Pulmonary artery endothelial cell (primary cell): ENCODE data around the gene SLC35E2B. TPM values are rescaled to one million over a fixed set of nuclear protein-coding genes. Genes with fewer than 3 reads are reported as not detected.
"Not testable (repeated sequence)": the region's sequence is repeated elsewhere in the genome, so short reads cannot be mapped to it uniquely, and the experiment has no call there.

Experiments used
- DNase-seq: peaks from one replicate; pipeline ENCODE4 v3.0.0-alpha.2; 2011; ENCODE audit warnings: low read depth, low spot score
- total RNA-seq: library from RNA; depleted of rRNA; stranded (reverse); fragments of >200 nt; gene quantifications from 2 replicates; pipeline ENCODE4 v1.2.3, GENCODE V29; 2014

SLC35E2B gene
- total RNA-seq, 1 donor from 2014 or later: 20.6 TPM

DNA sequence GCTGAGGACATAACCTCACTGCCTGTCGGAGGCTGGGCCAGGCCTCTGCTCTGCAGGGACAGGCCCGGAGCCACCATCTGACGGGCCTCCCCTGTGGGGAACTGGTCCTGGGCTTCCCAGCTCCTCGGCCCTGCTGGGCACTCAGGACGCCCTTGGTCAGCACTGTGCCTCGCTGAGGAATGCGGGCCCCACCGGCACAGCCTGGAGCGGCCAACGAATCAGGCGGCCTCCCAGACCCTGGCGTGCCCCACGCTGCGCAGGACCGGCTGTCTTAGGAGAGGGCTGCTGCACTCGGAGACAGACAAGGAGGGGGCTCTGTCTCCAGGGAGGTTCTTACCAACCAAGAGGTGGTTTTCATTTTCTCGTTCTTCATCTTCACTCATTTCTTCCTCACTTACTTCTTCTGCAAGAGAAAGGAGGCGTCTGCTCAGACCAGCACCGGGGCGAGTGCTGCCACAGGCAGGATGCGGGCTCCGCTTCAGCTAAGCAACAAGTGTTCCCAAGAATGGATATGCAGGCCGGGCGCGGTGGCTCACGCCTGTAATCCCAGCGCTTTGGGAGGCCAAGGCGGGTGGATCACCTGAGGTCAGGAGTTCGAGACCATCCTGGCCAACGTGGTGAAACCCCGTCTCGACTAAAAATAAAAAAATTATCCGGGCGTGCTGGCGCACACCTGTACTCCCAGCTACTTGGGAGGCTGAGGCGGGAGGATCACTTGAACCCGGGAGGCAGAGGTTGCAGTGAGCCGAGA, 51.7 kb downstream of the SLC35E2B start:
- DNase-seq: not testable (repeated sequence)

DNA sequence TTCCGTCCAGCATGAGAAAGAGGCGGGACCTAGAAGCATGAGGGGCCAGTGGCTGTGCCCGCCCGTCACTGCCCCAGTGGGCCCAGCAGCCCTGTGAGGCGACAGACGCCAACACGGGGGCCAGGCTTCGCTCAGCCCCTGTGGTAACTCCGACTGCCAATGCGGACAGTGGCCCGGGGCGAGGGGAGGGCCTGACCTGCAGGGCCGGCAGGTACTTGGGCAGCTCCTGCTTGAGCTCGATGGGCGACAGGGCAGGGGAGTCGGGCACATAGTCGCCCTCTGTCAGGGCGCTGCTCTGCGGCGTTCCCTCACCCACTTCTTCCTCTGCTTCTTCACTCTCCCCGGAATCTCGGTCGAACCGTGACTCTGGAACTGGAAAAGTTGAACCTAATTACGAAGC, 52.5 kb downstream of the SLC35E2B start:
- not testable (repeated sequence) for DNase-seq

DNA sequence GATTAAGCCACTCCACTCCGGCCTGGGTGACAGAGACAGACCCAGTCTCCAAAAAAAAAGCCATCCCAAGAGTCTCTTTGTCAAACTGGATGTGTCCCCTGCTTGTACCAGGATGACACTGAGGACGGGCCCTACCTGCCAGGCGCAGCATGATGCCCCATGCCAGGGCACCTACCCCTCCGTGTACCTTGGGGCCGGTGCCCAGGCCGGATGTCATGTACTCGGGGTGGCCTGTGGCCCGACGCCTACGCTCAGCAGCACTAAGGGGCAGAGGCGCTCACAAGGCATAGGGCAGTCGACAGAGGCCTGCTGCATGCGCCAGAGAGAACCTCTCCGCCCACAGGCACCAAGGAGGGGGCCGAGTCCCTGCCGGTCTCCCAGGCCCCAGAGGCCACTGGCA, 53.2 kb downstream of the SLC35E2B start:
- not testable (repeated sequence) for DNase-seq

DNA sequence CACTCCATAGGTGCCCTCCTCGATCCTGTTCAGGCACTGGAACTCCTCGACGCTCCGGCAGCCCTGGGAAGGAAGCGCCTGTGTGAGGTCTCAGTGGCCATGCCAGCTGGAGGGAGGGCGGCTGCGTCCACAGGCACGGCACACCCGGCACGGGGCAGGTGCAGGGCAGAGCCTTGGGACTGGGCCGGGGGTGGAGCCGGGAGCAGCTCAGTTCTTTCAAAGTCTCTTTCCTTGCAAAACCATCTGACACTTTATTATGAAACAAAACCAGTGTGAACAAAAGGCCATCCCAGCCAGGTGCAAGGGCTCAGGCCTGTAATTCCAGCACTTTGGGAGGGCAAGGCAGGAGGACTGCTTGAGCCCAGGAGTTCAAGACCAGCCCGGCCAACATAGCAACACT, 54.1 kb downstream of the SLC35E2B start:
- not testable (repeated sequence) for DNase-seq

DNA sequence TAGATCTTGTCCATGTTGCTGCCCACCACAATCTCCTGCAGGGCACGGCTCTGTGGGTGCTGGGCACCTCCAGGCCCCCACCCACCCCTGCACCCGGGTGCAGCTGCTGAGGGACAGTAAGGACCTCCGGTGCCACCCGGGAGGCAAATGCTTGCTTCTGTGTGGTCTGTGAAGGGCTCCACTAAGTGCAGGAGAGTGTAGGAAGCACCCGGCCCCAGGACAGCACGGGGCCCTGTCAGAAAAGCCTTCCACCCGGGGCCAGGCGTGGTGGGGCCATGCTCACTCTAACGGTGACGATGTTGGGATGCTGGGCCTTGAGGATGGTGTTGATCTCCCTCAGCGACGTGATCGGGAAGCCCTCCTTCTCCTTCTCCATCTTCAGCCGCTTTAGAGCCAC, 55.1 kb downstream of the SLC35E2B start:
- DNase-seq: not testable (repeated sequence)

DNA sequence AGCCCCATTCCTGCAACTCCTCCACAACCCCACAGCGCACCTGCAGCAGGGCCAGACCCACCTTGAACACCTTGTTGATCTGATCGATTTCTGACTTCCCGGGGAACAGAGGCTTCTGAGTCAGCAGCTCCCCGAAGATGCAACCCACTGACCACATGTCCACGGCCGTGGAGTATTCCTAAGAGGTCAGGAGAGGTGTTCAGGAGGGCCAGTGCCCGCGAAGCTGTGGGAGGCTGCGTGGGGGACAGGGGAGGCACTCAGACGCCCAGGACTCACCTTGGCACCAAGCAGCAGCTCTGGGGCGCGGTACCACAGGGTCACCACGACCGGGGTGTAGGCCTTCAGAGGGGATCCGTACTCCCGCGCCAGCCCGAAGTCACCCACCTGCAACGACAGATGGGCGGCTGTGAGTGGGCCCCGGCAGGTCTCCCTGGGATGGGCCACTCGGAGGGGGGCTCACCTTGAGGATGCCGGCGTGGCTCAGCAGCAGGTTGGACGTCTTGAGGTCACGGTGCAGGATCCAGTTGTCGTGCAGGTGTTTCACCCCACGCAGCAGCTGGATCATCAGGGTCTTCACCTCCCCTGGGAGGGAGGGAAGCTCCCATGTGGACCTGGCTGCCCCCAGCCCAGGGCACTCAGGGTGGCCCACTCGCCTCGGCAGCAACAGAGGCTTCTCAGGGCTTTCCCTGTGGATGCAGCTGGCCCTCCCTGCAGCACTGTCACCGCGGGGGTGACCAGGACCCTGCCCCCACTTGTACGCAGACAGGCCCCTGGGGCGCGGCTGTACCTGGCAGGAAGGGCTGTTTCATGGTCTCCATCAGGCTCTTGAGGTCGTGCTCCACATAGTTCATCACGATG, 55.7 kb downstream of the SLC35E2B start:
- DNase-seq: not testable (repeated sequence)

DNA sequence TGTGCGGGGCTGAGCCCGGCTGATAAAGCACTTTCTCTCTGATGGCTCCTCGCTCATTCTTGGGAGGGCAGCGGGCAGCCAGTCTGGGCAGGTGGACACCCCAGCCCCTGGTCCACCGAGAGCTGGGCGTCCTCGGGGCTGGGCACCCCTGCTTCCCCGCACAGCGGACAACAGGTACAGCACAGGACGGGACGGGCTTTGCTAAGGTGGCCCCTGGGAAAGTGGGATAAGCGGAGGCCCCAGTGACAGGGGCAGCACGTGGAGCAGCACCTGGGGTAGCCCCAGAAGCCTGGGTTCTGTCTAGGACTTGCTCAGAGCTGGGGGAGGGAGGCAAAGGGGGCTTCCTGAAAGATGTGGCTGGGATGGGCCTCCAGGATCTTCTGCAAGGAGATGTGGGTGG, 58.0 kb downstream of the SLC35E2B start:
- not testable (repeated sequence) for DNase-seq

DNA sequence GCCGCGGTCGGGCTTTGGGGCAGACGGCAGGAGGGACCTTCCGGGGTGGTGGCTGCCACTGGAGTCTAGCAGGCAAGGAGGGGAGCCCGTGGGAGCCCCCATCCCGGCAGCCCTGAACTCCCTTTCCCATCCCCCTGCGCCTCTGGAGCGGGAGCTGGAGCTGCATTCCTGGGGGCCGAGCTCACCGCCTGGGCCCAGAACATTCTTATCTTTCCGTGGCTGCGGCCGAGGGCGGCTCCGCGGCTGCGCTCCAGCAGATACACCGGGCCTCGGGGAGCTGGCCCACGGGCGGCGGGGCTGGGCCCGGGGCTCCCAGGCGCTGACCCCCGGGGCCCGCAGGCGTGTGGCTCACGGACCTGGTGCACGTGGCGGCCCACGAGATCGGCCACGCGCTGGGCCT, 59.2 kb downstream of the SLC35E2B start:
- not testable (repeated sequence) for DNase-seq

DNA sequence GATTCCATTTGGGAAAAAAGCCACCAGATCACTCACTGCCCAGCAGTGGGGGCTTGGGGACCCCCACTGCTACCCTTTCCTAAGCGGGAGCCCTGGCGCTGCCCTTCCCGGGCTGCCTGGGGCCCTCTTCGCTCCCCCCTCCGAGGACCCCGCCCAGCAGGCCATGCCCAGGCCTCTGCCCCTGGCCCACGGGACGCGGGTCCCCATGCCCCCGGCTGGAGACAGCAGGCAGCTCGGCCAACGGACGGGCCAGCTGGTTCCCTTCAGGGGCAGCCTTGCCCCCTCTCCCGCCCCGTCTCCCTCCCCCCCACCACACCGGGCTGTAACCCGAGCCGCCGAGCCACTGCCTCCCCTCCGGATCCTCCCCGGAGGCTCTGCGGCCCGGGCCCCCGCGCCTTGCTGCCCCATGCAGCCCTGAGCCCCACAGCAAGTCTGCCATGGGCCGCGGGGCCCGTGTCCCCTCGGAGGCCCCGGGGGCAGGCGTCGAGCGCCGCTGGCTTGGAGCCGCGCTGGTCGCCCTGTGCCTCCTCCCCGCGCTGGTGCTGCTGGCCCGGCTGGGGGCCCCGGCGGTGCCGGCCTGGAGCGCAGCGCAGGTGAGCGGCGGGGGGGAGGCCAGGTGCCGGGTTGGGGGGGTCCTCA, 60.7 kb downstream of the SLC35E2B start, which contains the start of gene MMP23B:
MMP23B (plus strand) TSS at position 392 of the 639 bp plus-strand sequence; CDS start at position 438, 46 bp downstream.
- no peak for DNase-seq

DNA sequence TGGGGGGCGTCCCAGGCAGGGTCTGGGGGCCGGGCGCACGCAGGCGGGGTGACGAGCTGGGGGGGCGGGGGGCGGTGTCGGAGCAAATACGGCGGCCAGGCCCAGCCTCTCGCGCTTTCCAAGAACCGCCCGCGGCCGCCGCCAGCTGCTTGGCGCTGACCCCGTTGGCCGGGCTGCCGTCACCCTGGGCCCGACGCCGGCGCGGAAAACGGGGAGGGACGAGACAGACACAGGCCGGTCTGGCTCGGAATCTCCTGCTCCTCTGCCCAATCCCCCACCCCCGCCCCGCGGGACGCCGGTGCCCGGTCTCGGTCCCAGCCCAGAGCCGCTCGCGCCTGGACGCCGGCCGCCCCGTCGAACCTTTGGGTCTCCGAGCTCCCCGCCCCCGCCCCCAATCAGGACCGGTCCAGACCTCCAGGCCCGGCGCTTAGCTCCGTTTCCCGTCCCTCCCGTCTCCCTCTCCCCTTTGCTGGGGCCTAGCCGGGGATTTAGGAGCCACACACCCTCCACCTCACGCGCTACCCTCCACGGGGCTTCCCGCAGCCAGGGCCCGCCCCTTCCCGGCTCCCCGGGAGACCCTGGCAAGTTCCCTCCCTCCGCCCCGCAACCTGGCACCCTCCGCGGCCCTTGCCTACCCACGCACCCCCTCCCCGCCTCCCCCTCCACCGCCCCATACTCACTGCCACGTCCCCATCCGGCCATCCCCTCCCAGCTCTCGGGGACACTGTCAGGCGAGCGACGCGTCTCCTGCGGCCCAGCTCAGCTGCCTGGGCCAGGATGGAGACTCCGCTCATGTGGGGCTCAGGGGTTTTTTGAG, 61.4 kb downstream of the SLC35E2B start:
- DNase-seq: no peak

DNA sequence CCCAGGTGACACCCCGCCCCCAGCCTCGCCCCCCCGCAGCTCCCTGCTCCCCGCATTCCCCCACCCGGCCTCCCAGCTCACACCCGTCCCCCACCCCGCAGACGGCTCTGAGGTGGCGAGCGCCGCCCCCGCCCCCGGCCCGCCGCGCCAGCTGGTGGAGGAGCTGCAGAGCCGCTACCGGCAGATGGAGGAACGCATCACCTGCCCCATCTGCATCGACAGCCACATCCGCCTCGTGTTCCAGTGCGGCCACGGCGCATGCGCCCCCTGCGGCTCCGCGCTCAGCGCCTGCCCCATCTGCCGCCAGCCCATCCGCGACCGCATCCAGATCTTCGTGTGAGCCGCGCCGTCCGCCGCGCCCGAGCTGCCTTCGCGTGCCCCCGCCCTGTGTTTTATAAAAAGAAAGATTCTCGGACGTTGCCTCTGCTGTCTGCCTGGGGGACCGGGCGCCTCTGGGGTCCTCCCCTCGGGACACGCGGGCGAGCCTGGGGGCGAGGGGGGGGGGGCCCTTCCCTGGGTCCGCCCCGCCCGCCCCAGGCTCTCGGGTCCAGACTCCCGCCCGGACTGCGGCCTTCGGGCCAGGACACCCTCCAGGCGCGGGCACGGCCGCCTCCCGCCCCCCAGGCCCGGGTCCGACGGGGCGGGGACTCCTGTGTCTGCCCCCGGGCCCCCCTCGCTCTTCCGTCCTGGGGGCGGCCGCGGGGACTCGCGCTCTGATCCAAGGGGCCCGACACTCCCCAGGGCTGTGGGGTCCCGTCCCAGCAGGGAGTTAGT, 62.2 kb downstream of the SLC35E2B start:
- DNase-seq: no peak

DNA sequence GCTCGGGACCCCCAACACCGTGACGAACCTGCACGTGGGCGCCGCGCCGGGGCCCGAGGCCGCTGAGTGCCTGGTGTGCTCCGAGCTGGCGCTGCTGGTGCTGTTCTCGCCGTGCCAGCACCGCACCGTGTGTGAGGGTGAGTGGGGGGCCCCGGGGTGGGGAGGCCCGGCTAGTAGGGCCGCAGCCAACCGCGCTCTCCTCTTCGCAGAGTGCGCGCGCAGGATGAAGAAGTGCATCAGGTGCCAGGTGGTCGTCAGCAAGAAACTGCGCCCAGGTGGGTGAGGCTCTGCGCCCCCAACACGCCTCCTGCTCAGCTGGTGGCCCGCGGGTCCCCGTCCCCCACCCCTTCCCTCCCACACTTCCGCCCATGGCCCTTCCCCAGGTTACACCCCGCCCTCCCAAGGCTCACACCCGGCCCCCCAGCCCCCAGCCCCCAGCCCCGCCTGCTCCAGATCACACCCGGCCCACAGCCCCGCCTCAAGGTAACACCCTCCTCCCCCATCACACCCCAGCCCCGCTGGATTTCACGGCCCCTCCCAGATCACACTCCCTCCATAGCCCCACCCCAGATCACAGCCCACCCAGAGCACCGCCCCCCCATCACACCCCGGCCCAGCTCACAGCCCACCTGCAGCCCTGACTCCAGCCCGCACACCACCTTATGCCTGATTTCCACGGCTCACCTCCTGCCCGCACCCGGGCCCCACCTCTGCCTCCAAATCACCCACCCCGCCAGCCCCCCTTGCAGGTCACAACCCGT, 63.0 kb downstream of the SLC35E2B start:
- DNase-seq: no peak

DNA sequence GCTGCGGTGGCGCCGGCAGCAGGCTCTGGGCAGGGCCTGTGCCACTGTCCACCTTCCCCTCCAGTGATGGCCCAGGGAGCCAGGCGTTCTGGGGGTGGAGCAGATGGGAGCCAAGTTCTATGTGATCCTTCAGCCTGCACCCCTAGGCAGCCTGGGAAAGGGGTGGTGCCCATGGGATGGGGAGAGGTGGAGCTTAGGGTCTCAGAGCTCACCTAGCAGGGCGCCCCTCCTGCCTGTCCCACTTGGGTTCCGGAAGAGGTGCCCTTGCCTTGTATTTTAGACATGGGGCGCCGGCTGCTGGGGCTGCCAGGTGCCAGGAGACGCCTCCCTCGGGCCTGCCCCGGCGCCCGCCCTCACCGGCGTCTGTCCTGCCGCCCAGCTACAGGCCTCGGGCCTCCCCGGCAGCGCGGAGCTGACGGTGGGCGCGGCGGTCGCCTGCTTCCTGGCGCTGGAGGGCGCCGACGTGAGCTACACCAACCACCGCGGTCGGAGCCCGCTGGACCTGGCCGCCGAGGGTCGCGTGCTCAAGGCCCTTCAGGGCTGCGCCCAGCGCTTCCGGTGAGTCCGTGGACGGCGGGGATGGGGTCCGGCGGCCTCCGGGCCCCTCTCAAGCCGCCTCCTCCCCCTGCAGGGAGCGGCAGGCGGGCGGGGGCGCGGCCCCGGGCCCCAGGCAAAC, 63.7 kb downstream of the SLC35E2B start:
- DNase-seq: no peak

DNA sequence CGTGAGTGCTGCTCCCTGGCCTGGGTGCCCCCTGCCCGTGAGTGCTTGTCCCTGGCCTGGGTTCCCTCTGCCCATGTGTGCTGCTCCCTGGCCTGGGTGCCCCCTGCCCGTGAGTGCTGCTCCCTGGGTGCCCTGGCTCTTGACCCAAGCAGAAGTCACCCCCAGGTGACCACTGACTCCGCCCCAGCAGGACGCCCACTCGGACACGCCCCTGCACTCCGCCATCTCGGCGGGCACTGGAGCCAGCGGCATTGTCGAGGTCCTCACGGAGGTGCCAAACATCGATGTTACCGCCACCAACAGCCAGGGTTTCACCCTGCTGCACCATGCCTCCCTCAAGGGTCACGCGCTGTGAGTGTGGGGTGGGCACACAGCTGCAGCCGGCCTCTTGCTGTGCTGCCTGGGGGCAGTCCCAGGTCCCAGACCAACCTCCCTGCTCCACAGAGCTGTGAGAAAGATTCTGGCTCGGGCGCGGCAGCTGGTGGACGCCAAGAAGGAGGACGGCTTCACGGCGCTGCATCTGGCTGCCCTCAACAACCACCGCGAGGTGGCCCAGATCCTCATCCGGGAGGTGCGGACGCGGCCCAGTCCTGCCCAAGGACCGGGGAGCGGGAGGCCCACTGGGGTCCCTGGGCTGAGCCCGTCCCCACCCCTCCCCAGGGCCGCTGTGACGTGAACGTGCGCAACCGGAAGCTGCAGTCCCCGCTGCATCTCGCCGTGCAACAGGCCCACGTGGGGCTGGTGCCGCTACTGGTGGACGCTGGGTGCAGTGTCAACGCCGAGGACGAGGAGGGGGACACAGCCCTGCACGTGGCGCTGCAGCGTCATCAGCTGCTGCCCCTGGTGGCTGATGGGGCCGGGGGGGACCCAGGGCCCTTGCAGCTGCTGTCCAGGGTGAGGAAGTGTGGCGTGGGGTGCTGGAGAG, 64.5 kb downstream of the SLC35E2B start:
- DNase-seq: no peak

DNA sequence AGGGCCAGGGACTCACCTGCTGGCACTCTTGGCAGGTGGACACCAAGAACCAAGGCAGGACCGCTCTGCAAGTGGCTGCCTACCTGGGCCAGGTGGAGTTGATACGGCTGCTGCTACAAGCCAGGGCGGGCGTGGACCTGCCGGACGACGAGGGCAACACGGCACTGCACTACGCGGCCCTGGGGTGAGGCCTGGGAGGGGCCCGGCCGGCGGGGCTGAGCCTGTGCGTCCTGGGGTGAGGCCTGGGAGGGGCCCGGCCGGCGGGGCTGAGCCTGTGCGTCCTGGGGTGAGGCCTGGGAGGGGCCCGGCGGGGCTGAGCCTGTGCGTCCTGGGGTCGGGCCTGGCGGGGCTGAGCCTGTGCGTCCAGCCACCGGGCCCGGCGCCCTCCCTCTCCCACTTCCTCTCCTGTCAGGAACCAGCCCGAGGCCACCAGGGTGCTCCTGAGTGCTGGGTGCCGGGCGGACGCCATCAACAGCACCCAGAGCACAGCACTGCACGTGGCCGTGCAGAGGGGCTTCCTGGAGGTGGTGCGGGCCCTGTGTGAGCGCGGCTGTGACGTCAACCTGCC, 65.2 kb downstream of the SLC35E2B start:
- no peak for DNase-seq

DNA sequence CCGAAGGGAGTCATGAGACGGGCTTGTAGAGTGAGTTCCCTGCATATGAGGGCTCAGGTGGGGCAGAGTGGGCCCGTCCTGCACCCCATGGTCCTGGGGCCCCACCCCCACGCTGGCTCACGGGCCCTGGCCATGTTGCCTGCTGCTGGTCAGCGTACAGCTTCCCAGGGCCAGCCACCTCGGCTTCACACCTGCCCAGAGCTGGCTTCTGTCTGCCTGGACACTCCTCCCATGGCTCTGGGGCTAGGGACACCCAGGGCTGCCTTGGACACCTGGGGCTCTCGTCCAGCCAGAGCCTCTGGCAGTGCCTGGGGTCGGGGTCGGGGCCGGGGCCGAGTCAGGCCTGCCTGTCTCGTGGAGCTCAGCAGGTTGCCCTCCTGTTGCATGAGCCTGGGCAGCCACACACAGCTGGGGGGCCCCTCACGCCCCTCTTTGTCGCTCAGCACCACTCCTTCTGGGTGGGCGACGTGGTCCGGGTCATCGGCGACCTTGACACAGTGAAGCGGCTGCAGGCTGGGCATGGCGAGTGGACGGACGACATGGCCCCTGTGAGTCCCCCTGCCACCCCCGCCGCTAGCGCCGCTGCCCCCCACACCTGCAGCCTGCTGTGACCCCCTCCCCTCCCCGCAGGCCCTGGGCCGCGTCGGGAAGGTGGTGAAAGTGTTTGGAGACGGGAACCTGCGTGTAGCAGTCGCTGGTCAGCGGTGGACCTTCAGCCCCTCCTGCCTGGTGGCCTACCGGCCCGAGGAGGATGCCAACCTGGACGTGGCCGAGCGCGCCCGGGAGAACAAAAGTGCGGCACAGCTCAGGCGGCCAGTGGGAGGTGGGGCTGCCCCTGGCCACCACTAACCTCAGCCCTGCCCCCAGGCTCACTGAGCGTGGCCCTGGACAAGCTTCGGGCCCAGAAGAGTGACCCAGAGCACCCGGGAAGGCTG, 66.1 kb downstream of the SLC35E2B start:
- no peak for DNase-seq
